Fibroblast of peridontal ligament (primary cell): ENCODE data around the gene PLP2.
"Not testable (repeated sequence)": the region's sequence is repeated elsewhere in the genome, so short reads cannot be mapped to it uniquely, and the experiment has no call there.

Experiments
- DNase-seq: peaks from one replicate; pipeline ENCODE4 v3.0.0-alpha.2; 2010; ENCODE audit errors: extremely low read depth

Gene PLP2

GRCh38 chrX:49171752-49172279, at the start of gene PLP2:
TSS of gene PLP2 (plus strand) at chrX:49171898. CDS start at chrX:49172001, 103 bp downstream.
- no peak for DNase-seq

GRCh38 chrX:49122499-49122898, 49.2 kb upstream of the PLP2 start:
- no peak for DNase-seq

- not testable (repeated sequence) for DNase-seq
These were observed 43.9 kb upstream of the PLP2 start for GRCh38 chrX:49127742-49128258.

- no peak for DNase-seq
These were observed 42.3 kb upstream of the PLP2 start for GRCh38 chrX:49129427-49129826.

- DNase-seq, result not testable (repeated sequence)
These were observed 39.4 kb upstream of the PLP2 start for GRCh38 chrX:49132275-49132674.

GRCh38 chrX:49133759-49134158, 37.9 kb upstream of the PLP2 start:
- DNase-seq, result no peak

- DNase-seq, result no peak
These were observed 34.2 kb upstream of the PLP2 start for GRCh38 chrX:49137492-49137891.

- no peak for DNase-seq
These were observed 32.0 kb upstream of the PLP2 start for GRCh38 chrX:49139713-49140112.

GRCh38 chrX:49142264-49142663, 29.4 kb upstream of the PLP2 start:
- DNase-seq, result not testable (repeated sequence)

- DNase-seq, result not testable (repeated sequence)
These were observed 28.5 kb upstream of the PLP2 start for GRCh38 chrX:49143154-49143553.

GRCh38 chrX:49147282-49147681, 24.4 kb upstream of the PLP2 start:
- DNase-seq, result no peak

- no peak for DNase-seq
These were observed 23.8 kb upstream of the PLP2 start for GRCh38 chrX:49147936-49148335.

GRCh38 chrX:49148390-49149100, 23.2 kb upstream of the PLP2 start:
- DNase-seq, result not testable (repeated sequence)

- not testable (repeated sequence) for DNase-seq
These were observed 22.4 kb upstream of the PLP2 start for GRCh38 chrX:49149291-49149690.

- no peak for DNase-seq
These were observed 18.2 kb upstream of the PLP2 start for GRCh38 chrX:49153467-49153866.

- DNase-seq, result peak; percentile 65
These were observed 16.3 kb upstream of the PLP2 start for GRCh38 chrX:49155243-49155899.

- peak; percentile 84 for DNase-seq
These were observed 15.5 kb upstream of the PLP2 start for GRCh38 chrX:49155900-49156837.

- DNase-seq, result no peak
These were observed 14.5 kb upstream of the PLP2 start for GRCh38 chrX:49157194-49157593.

GRCh38 chrX:49160908-49161307, 10.8 kb upstream of the PLP2 start:
- no peak for DNase-seq

- no peak for DNase-seq
These were observed 10.1 kb upstream of the PLP2 start for GRCh38 chrX:49161632-49162031.

- no peak for DNase-seq
These were observed 9.1 kb upstream of the PLP2 start, which contains the start of gene MAGIX for GRCh38 chrX:49162620-49163019. TSS of gene MAGIX (plus strand) at chrX:49162758. CDS start at chrX:49162890, 132 bp downstream.
